ENCODE measurements around the gene HSPB7.
"Not testable (repeated sequence)": the region's sequence is repeated elsewhere in the genome, so short reads cannot be mapped to it uniquely, and the experiment has no call there.

- TF ChIP-seq REST (tag by site-specific recombination; IDR thresholded peaks at IDR 0.05); ZBTB49 (tag by site-specific recombination; IDR thresholded peaks at IDR 0.05; ENCODE audit: low read depth); ZNF530 (tag by site-specific recombination; IDR thresholded peaks at IDR 0.05; ENCODE audit: low read depth); CTCF (tag by site-specific recombination; IDR thresholded peaks at IDR 0.05): not testable (repeated sequence)
Measured at GRCh38 chr1:16061989-16062686, 44.3 kb upstream of the HSPB7 start.

All from HEK293 (cell line).